ENCODE results near the gene XPO6. TPM values are rescaled to one million over a fixed set of nuclear protein-coding genes. Genes with fewer than 3 reads are reported as not detected.

Gene XPO6
- total RNA-seq, 1 experiment from 2014 or later: 162 TPM

DNA sequence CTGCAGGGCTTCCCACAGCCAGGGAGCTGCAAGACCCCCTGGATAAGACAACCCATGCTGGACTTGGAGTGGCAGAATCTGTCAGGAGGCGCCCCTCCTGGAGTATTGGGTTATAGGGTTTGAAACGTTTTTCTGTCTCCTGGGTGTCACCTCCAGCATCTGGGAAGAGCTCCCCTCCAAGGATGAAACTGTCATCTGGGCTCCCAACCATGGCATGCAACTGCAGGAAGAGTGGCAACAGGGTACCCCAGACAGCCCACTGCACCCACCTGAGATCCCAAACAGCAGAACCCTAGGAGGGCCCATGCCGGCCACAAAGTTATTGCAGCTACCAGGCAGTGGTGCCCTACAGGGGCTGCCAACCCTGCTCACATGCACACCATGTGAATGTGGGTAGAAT lies 147.6 kb downstream of the XPO6 start:
- H4K20me1 ChIP-seq (ENCODE audit: insufficient read depth): no peaks in the 10 kb centered on the region
- no peaks in the 10 kb centered on the region for H3K9me3 ChIP-seq (ENCODE audit: control insufficient read depth in 1 of 2, insufficient read depth in 1 of 2, low read depth in 1 of 2, low read length in 2 of 2)
- H3K27me3 ChIP-seq (ENCODE audit: insufficient read depth, low read length): peaks cover 12% of the 10 kb centered on the region; the same call in 1 of the 2 replicates
- no peak for DNase-seq (ENCODE audit: low read depth, low spot score)
- H3K79me2 ChIP-seq (ENCODE audit: insufficient read depth, low read length): no peaks in the 10 kb centered on the region
- no peak overlapping the region for H2AFZ ChIP-seq (ENCODE audit: low read depth, low read length, poor library complexity, severe bottlenecking)
- BruUV-seq (replicated peaks): no TSS peak
- CTCF ChIA-PET: no interaction called here
- ATAC-seq: no peak
- H3K27ac ChIP-seq (ENCODE audit: low read depth, low read length): no peak overlapping the region
- intact Hi-C loops (cut with micrococcal nuclease): no loop called here
- no peak overlapping the region for H3K4me2 ChIP-seq (ENCODE audit: low read length)
- TF ChIP-seq, protein P1, sequence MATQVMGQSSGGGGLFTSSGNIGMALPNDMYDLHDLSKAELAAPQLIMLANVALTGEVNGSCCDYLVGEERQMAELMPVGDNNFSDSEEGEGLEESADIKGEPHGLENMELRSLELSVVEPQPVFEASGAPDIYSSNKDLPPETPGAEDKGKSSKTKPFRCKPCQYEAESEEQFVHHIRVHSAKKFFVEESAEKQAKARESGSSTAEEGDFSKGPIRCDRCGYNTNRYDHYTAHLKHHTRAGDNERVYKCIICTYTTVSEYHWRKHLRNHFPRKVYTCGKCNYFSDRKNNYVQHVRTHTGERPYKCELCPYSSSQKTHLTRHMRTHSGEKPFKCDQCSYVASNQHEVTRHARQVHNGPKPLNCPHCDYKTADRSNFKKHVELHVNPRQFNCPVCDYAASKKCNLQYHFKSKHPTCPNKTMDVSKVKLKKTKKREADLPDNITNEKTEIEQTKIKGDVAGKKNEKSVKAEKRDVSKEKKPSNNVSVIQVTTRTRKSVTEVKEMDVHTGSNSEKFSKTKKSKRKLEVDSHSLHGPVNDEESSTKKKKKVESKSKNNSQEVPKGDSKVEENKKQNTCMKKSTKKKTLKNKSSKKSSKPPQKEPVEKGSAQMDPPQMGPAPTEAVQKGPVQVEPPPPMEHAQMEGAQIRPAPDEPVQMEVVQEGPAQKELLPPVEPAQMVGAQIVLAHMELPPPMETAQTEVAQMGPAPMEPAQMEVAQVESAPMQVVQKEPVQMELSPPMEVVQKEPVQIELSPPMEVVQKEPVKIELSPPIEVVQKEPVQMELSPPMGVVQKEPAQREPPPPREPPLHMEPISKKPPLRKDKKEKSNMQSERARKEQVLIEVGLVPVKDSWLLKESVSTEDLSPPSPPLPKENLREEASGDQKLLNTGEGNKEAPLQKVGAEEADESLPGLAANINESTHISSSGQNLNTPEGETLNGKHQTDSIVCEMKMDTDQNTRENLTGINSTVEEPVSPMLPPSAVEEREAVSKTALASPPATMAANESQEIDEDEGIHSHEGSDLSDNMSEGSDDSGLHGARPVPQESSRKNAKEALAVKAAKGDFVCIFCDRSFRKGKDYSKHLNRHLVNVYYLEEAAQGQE (IDR thresholded peaks at IDR 0.05; ENCODE audit: low read depth): no peak
- TF ChIP-seq JUND (IDR thresholded peaks at IDR 0.05) (no peak), YY1 (IDR thresholded peaks at IDR 0.05; ENCODE audit: extremely low read depth, insufficient replicate concordance, low read depth, low read length) (no peak), RAD21 (IDR thresholded peaks at IDR 0.05; ENCODE audit: low read depth) (no peak), ZFX (IDR thresholded peaks at IDR 0.05) (no peak), POLR2AphosphoS5 (IDR thresholded peaks at IDR 0.05; ENCODE audit: low read depth, low read length) (no peak), CEBPB (IDR thresholded peaks at IDR 0.05; ENCODE audit: low read depth) (no peak)
- TF ChIP-seq, protein P2, sequence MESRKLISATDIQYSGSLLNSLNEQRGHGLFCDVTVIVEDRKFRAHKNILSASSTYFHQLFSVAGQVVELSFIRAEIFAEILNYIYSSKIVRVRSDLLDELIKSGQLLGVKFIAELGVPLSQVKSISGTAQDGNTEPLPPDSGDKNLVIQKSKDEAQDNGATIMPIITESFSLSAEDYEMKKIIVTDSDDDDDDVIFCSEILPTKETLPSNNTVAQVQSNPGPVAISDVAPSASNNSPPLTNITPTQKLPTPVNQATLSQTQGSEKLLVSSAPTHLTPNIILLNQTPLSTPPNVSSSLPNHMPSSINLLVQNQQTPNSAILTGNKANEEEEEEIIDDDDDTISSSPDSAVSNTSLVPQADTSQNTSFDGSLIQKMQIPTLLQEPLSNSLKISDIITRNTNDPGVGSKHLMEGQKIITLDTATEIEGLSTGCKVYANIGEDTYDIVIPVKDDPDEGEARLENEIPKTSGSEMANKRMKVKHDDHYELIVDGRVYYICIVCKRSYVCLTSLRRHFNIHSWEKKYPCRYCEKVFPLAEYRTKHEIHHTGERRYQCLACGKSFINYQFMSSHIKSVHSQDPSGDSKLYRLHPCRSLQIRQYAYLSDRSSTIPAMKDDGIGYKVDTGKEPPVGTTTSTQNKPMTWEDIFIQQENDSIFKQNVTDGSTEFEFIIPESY (IDR thresholded peaks at IDR 0.05; ENCODE audit: extremely low read depth, insufficient replicate concordance, low read length): no peak
- TF ChIP-seq, protein P3, sequence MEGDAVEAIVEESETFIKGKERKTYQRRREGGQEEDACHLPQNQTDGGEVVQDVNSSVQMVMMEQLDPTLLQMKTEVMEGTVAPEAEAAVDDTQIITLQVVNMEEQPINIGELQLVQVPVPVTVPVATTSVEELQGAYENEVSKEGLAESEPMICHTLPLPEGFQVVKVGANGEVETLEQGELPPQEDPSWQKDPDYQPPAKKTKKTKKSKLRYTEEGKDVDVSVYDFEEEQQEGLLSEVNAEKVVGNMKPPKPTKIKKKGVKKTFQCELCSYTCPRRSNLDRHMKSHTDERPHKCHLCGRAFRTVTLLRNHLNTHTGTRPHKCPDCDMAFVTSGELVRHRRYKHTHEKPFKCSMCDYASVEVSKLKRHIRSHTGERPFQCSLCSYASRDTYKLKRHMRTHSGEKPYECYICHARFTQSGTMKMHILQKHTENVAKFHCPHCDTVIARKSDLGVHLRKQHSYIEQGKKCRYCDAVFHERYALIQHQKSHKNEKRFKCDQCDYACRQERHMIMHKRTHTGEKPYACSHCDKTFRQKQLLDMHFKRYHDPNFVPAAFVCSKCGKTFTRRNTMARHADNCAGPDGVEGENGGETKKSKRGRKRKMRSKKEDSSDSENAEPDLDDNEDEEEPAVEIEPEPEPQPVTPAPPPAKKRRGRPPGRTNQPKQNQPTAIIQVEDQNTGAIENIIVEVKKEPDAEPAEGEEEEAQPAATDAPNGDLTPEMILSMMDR (IDR thresholded peaks at IDR 0.05 in 2 of 3, conservative IDR thresholded peaks at IDR 0.05 in 1 of 3; ENCODE audit: borderline replicate concordance in 1 of 3, insufficient read depth in 1 of 3, low read depth in 2 of 3, low read length in 2 of 3): no peak
- TF ChIP-seq, protein P4, sequence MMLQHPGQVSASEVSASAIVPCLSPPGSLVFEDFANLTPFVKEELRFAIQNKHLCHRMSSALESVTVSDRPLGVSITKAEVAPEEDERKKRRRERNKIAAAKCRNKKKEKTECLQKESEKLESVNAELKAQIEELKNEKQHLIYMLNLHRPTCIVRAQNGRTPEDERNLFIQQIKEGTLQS (IDR thresholded peaks at IDR 0.05): no peak
- TF ChIP-seq, protein P5, sequence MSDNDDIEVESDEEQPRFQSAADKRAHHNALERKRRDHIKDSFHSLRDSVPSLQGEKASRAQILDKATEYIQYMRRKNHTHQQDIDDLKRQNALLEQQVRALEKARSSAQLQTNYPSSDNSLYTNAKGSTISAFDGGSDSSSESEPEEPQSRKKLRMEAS (IDR thresholded peaks at IDR 0.05): no peak
- no peaks in the 10 kb centered on the region for H3K36me3 ChIP-seq (ENCODE audit: control insufficient read depth in 1 of 2, insufficient read depth in 2 of 2, low read length in 2 of 2)
- no peaks in the 10 kb centered on the region for H3K4me1 ChIP-seq (ENCODE audit: control insufficient read depth in 1 of 2, insufficient read depth in 2 of 2, low read length in 2 of 2)
- RAD21 ChIA-PET (ENCODE audit: low non-redundant PET in 1 of 2, low total read pairs in 2 of 2, uncharacterized antibody in 2 of 2, unreplicated experiment in 2 of 2): no interaction called here
- no peak overlapping the region for H3K9ac ChIP-seq (ENCODE audit: low read length)
- H3K9me2 ChIP-seq (ENCODE audit: insufficient read depth): no peaks in the 10 kb centered on the region
- POLR2A ChIA-PET: no interaction called here
- H3K4me3 ChIP-seq (replicated peaks in 1 of 2; ENCODE audit: low read depth in 1 of 2, low read length in 2 of 2): no peak overlapping the region

Measured in HCT116 (cell line).